Inflammatory macrophage treated with lipopolysaccharide for 4 hours (primary cell): ENCODE measurements around the gene TREML2.
"Not testable (repeated sequence)": the region's sequence is repeated elsewhere in the genome, so short reads cannot be mapped to it uniquely, and the experiment has no call there.

ENCODE experiments used
- DNase-seq: peaks from one replicate; pipeline ENCODE4 v3.0.0-alpha.2; 2020

The TREML2 gene

DNA sequence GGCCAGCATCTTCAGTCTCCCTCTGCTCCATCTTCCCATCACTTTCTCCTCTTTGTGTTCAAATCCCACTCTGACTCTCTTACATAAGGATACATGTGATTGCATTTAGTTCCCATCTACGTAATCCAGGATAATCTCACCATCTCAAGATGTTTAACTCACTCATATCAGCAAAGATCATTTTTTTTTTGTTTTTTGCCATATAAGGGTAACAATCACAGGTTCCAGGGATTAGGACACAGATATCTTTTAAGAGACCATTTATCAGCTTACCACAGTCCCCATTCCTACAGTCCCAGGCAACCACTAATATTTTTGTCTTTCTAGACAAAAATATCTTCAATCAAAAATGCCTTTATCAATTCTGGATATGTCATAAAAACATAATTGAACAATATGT lies 3.2 kb upstream of the TREML2 start:
- no peak for DNase-seq

DNA sequence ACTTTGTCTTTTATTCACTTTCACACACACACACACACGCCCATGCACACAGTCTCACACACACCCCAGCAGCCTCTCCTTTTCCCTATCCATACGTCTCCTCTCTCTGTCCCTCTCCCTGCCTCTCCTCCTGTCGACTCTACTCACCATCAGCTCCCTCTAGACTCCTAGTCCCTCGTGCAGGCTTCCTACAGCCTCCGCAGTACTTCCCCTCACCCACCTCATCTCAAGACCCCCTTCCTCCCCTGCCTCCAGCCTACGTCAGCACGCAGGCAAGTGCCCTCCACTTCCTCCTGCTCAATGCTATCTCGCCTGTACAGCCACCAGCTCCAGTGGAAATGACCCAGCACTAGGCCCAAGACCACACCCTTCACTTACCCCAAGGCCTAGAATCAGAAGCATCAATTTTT lies 820 bp upstream of the TREML2 start:
- DNase-seq = no peak

DNA sequence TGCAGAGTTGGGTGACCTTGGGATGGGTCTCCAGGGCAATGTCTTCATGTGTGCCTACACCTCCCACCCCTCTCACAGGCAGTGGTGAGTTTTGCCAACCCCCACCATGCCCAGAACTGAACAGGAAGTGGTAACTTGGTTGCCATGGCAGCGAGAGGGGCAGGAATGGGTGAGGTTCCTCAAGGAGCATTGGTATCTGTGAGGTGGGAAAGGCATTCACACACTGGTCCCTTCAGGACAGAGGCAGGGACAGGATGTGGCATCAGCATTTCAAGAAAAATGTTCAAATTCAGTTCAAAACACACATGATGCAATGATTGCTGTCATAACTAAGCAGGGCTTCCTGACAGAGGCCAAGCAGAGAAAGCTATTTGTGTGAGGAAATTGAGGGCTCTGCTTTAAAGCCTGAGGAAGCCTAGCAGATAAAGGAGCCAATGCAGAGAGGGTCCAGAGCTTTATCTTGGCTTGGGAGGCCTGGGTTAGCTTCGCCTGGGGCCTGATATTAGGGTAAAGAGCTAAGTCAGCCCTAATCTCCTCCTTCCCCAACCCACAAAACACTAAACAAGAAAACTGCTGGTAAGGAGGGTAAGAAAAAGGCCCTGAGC lies 551 bp downstream of the TREML2 start:
- peak; percentile 76 for DNase-seq

DNA sequence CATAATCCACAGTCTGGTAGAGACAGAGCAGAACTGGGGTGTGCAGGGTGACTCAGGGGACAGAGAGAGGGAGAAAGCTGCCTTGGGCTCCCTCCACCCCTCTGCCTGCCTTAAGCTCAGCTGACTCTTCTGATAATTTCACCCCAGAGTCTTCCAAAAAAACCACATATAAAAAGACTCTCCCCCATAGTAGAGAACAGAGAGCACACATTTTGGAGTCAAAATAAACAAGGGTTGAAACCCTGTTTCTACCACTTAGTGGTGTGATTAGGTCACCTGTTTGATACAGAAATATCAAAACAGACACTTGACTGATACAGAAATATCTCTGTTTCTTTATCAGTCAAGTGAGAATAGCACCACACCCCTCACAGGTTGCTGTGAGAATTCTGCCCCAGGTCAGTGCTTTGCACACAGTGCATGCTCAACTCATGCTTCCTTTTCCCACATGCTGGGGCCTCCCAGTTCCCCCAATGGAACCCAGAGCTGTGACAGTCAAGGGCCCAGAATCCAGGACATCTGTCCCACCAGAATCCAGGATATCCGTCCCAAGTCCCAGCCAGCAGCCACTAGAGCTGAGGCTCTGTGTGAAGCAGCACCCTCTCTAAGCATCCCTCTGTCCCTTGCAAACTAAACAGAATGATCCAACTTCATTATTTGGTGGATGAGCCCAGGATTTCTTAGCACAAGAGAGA lies 1.2 kb downstream of the TREML2 start:
- DNase-seq = no peak

DNA sequence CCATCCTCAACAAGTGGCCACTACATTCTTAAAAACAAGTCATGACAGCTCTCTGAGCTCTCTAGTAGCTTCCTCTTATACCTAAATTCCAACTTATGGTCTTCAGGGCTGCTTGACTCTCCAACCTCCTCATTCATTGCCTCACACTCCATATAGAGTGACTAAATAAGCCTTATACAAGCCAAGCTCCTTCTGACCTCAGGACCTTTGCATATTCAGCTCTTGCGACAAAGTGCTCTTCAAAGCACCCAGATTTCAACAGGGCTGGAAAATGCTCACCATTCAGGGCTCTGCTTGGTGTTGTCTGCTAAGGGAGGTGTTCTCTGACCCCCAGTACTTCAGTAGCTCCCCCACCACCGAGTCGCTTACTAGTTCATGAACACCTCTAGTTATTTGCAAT lies 3.7 kb downstream of the TREML2 start:
- DNase-seq = peak; percentile 48

DNA sequence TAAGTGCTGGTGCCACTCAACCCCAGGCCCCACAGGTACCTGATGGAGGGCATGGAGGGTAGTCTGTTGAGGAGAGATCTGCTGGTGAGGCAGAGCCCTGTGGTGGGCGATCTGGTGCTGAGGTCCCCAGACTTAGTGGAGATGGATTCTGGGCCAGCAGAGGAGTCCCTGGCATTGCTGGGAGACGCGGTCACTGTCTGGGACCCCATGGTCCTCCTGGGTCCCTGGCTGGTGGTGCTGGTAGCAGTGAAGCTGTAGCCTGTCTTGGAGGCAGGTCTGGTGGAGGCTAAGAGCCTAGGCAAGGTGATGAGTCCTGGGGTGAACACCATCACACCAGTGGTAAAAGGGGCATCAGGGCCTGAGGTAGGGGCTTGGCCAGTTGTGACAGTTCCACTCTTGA lies 6.6 kb downstream of the TREML2 start:
- DNase-seq = no peak

DNA sequence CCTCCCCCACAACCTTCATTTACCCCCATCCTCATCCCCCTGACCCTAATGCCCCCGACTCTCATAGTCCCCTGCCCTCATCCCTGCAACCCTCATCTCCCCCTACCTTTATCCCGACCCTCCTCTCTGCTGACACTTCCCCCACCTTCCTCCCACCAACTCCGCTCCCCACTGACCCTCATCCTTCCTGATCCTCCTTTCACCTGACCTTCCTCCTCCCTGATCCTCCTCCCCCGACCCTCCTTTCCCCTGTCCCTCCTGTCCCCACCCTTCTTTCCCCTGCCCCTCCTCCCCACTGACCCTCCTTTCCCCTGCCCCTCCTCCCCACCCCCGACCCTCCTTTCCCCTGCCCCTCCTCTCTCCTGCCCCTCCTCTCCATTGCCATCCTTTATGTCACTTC lies 7.1 kb downstream of the TREML2 start:
- DNase-seq = no peak

DNA sequence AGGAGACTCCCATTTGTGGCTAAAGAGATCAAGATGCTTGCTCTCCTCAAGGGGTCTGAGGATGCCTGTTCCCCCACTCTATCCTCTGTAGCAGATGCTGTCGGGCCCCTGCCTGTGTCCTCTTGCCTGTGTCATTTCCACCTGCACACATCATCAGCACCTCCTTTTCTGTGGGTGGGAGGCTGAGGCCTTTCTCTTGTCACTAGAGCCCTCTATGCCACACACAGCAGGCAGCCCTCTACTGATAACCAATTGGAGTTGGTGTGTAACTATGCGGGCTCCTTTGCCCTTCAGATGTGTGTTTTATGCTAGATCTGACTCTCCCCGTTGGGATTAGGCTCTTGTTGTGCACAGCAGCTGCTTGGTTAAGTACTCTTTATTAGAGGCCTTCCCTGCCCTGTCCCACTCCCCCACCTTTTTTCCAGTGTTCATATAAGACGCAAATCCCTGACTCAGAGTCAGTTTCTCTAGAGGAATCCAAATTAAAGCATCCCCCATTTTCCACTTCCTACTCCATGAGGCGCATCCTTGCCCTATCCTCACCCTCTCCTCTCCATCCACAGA lies 7.7 kb downstream of the TREML2 start:
- DNase-seq = no peak

DNA sequence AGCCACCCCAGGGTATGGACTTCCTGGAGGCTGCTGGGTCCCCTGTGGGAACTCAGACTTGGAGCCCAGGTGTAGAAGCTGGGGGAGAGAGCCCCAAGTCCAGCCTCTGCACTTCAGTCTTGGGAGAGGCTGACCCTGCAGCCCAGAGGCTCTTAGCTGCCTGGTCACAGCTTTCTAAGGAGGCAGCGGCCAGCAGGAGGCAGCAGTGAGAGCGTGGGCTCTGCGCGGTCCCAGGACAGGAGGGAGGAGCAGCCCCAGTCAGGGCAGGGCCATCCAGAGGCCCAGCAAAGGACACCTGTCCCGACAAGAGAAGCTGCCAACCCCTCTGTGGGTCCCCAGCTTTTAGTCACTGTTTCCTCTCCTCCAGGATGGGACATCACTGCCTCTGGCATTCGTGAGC lies 9.4 kb downstream of the TREML2 start:
- DNase-seq = peak; percentile 30

DNA sequence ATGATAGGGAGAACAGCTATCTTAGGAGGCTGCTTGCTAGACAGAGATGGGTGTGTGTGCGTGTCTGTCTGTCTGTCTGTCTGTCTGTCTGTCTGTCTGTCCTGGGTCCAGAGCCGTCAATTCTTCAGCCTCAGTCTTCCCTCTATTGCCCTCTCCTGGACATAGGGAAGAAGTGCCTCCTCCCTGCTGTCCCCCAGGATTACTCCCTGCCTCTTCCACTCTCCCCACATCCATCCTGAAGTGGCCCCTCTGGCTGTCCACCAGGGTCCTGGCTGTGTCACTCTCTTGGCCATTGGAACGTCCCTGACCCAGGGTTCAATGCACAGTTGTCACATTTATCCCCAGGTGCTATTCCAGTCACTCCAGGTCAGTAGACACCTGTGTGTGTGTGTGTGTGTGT lies 10.2 kb downstream of the TREML2 start:
- DNase-seq = no peak

DNA sequence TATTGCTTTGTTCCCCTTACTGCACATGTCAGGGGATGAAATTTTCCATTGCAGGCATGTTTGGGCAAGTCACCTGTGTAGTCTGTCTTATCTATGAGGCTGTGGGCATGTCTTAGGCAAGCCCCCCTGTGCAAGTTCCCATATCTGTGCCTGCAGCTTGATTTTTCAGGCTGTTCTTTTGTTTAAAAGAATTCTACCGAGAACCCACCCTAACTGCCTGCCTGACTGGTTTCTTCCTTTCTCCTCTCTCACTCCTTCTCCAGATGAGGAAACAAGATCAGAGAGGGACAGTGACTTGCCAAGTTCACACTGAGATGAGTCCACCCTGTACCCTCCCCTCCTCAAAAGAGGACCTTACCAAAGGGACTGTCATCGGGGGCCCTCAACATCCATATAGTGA lies 11.0 kb downstream of the TREML2 start:
- DNase-seq = no peak

DNA sequence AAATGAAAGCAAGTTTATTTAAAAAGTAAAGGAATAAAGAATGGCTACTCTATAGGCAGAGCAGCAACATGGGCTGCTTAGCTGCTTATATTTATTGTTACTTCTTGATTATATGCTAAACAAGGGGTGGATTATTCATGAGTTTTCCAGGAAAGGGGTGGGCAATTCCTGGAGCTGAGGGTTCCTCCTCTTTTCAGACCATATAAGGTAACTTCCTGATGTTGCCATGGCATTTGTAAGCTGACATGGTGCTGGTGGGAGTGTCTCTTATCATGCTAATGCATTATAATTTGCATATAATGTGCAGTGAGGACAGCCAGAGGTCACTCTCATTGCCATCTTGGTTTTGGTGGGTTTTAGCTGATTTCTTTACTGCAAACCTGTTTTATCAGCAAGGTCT lies 11.9 kb downstream of the TREML2 start:
- not testable (repeated sequence) for DNase-seq

DNA sequence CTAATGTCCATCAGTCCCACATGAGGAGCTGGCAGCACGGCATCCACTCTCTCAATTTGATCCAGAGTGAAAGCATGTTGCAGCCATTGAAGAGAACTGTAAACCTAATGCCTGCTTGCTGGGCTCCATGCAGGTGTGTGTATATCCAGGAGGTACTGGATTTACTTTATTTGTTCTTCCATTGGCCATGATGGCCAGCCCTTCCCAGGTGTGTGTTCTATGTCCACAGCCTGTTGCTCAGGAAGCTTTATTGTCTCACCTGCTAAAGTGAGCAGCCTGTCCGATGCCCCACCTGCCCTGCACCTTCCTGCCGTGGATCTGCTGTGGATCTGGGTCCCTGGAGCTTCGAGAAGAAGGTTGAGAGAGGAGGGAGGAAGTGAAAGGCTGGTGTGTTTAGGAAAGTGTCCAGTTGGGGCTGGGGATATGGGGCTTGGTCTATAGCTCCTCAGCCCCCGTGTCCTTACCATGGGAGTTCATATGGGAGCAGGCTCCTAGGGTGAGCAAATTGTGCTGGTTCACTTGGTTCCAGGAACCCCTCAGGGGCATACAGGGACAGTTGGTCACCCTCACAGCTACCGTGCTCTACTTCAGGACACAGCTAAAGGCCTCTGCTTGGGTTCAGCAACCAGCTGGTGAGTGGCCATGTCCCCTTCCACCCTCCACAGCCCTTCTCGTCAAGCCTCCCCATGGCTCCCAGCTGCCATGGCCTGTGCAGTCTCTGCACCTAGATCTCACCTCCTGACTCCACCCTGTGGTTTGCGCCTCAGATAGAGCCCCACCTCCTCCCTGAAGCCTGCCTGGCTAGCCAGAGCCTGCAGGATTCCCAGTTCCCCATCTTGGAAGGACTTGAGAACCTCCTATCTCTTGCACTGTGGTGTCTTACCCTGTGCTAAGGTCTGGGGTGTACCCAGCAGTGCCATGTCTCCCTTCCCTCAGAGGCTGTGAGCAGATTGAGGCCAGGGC lies 12.7 kb downstream of the TREML2 start:
- no peak for DNase-seq

DNA sequence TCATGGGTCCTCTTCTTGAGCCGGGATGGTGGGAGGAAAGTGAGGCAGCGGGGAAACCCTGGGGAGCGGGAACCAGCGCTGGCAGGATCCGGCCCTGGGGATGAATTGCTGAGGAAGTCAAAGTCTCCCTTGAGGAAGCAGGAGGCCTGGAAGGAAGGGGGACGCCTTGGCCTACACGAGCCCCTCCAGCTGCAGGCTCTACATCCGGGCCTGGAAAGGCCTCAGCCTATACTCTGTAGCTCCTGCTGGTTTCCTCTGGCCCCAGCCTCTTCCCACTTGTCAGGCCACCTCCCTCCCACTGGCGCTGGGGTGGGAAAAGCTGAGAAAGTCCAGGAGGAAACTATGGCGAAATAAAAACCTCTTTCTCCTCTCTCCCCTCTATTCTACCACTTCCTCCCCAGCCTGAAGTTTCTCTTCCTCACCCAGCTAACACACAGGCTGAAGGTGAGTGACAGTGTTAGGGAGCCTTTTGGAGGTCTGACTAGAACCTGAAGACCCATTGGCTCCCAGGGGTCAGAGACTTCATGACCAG lies 14.9 kb downstream of the TREML2 start:
- peak; percentile 60 for DNase-seq

DNA sequence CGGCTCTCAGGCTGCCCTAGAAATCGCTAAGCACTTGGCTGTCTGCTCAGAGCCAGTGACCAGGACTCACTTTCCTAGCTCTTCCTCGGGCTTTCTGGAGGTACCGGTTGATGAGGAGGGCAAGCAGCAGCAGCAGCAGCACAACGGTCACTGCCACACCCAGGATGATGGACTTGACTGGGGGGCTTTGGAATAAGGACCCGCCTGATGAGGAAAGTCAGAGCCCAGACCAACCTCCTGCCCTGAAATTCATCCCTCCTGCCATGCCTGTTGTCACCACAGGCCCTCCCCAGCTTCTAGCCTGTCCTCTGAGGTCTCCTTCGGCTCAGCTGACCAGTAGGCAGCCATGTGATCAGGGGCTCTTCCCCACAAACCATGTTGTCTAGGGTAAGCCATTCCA lies 16.2 kb downstream of the TREML2 start:
- DNase-seq = no peak

DNA sequence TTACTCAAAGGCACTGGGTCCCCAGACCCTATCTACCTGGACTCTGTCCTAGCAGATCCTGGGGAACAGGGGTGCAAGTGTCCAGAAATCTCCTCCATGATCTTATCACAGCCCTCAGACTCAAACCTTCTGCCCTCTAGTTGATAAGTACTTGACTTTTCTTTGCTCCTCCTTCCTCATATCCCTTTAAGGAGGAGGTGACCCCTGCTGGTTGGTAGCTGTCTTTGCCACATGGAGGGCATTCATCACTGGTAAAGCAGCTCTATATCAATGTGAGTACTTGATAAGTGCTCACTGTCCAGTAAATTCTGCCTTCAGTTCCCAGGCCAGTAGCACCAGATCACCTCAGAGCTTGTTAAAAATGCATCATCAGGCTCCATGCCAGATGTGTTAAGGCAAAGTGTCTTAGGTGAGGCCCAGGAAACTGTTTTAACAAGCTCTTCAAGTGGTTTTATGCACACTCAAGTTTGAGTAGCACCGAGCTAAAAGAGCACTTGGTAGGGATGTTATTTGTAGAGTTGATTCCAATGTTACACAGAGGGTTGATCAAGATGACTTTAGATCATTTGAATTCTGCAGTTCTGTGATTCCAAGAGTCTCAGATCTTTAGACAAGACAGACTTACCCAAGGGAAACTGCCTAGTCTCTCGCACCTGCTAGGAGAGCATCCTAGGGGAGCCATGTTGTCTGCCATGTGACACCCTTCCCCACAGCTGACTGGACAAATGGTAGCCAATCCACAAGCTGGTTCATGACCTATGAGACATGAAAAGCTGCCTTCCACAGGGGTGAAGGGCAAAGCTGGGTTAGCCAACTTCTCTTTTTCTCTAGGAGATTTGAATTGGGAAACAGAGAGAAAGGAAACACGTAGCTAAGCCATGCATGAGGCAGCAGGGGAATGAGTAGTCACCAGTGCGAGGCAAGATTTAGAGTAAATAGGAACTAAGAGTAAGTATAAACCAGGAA lies 18.6 kb downstream of the TREML2 start:
- peak; percentile 98 for DNase-seq

DNA sequence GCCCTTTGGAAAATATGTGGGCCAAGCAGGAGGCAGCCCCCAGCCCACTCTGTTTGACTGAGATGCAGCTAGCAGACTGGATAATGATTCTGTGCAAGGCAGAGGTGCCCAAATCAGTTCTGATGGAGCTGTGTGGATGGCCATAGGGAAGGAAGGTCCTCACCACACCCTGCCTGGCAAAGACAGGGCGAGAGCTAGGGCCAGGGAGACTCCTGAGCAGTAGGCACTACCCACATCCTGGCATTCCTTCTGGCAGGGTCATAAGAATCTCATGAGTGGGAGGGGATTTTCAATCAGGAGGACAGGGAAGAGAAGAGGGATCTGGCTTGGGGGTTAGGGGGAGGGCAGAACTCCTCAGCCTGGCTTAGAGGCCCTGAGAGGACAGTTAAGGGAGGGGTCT lies 19.4 kb downstream of the TREML2 start:
- DNase-seq = no peak

DNA sequence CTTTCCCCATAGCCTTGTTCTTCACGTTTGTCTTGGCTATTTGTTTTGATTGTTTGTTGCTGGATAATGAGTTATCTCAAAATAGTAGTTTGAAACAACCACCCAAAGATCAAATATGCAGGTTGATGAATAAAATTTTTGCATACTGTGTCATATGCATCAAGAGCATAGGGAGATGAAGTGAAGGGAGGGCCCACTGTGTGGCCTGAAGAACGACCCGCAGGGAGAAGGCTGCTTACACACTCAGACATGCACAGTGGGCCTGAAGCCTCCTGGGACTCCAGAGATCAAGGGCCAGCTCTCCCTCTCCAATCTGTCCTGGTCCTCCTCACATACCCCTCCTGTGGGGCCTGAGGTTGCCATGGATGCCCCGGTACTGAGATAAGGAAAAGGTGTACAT lies 21.8 kb downstream of the TREML2 start:
- no peak for DNase-seq

DNA sequence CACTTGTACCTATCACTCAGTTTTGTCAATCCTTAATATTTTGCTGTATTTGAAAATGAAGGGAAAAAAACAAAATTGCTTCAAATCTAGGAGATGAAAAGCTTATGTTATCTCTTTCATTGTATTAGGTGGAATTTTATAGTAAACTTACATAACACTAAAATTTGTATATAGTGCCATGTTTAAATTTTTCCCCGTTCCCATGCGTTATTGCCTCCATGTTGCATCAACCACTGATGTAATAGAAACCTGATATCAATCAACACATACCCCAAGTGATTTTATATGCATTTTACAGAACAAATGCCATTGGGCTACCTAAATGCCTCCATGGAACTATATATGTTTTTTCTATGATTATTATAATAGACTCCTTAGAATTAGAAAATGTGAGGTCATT lies 23.3 kb downstream of the TREML2 start:
- no peak for DNase-seq

DNA sequence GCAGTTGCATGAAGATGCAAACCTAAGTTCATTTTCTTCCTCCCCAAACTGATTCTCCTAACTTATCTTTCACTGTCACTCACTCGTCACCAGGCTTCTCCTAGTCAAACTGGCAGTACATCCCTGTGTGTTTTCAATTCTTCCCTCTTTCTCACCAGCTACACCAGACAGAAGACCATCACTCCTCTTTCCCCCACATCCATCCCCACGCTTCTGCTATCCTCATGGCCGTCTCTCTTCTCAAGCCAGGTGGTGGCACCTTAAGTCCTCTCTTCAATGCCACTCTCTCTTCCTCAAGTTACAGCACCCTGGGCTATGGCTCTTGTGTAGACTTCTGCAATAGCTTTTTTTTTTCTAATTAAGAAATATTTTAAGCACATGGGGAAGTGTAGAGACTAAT lies 23.7 kb downstream of the TREML2 start:
- no peak for DNase-seq

DNA sequence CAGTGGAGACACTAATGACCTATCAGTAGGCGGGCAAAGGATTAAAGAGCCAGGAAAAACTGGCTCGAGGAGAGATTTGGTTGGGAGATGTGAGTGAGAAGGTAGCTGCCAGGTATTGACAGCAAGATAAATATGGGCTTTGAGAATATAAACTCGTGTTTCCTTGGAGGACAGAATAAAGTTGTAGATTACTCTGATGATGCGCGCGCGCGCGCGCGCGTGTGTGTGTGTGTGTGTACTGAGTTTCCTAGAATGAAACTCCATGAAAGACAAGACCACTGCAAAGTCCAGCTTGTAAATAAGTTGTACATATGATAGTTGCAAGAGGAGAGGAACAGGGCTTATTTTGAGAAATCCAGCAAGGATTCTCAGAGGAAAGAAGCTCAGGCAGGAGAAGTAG lies 24.8 kb downstream of the TREML2 start:
- DNase-seq = no peak

DNA sequence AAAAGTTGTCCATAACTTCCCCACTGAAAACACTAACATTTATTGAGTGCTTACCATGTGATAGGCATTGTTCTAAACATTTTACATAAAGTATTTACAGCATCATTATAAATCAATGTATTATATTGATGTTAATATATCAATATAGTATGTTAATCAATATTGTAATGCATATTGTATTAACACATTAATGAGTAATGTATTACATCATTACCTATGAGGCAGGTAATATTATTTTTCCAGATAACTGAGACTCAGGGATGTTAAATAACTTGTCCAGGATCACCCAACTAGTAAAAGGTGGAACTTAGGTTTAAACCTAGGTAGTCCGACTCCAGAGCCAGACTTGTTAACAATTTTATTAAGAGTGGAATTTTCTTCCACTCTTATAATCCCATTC lies 25.9 kb downstream of the TREML2 start:
- no peak for DNase-seq
